IMR-90 (cell line): ENCODE results near the gene HOGA1. TPM values are rescaled to one million over a fixed set of nuclear protein-coding genes. Genes with fewer than 3 reads are reported as not detected.

Experiments used
- ATAC-seq: fragments of 200-7000 bp; cut with Tn5 transposase; 2 replicates; pipeline ENCODE4 v1.9.1; 2020; ENCODE audit warnings: low read depth, mild to moderate bottlenecking, moderate library complexity
- BruUV-seq: library from RNA; stranded (reverse); fragments of 400-500 nt; replicated peaks from 2 replicates; lab custom pipeline; 2021; lab: Mats Ljungman, UMichigan
- CTCF ChIA-PET: fragments of 300-600 bp; formaldehyde crosslinking; extraction: SDS; loops from one replicate; lab custom pipeline; 2021; ENCODE audit warnings: antibody characterized with exemption; lab: Yijun Ruan, JAX
- POLR2A ChIA-PET: fragments of 300-600 bp; sonication (Branson Sonifier 250); formaldehyde crosslinking; loops from one replicate; lab custom pipeline; 2022; ENCODE audit warnings: antibody characterized with exemption; ENCODE audit not compliant: unreplicated experiment; lab: Charles Lee
- DNase-seq: peaks from one replicate; pipeline ENCODE4 v3.0.0; 2013
- H2AFZ ChIP-seq: replicated peaks from 2 replicates; pipeline ENCODE3; 2013; ENCODE audit warnings: low read length, mild to moderate bottlenecking; ENCODE audit not compliant: poor library complexity
- H2AK5ac ChIP-seq: 2 replicates; pipeline ENCODE4 v1.6.1; 2013; ENCODE audit warnings: low read depth, low read length, inconsistent platforms
- H2AK9ac ChIP-seq: replicated peaks from 2 replicates; pipeline ENCODE3; 2013; ENCODE audit warnings: mild to moderate bottlenecking, low read depth, low read length, moderate library complexity; ENCODE audit not compliant: poor library complexity
- H2BK120ac ChIP-seq: 2 replicates; pipeline ENCODE4 v1.6.1; 2013; ENCODE audit warnings: low read depth, low read length, inconsistent platforms
- H2BK15ac ChIP-seq: 3 replicates; pipeline ENCODE4 v1.6.1; 2013; ENCODE audit warnings: low read depth, low read length, inconsistent platforms
- H2BK20ac ChIP-seq: 2 replicates; pipeline ENCODE4 v1.6.1; 2013; ENCODE audit warnings: low read depth, mild to moderate bottlenecking, inconsistent platforms, low read length, moderate library complexity
- H2BK5ac ChIP-seq: 2 replicates; pipeline ENCODE4 v1.6.1; 2013; ENCODE audit warnings: mild to moderate bottlenecking, low read depth, low read length, inconsistent platforms; ENCODE audit not compliant: poor library complexity, severe bottlenecking
- H3K14ac ChIP-seq: replicated peaks from 2 replicates; pipeline ENCODE4 v1.6.1; 2013; ENCODE audit warnings: low read depth, low read length, inconsistent platforms
- H3K18ac ChIP-seq: 2 replicates; pipeline ENCODE4 v1.6.1; 2013; ENCODE audit warnings: low read depth, low read length, control low read depth
- H3K23ac ChIP-seq: 2 replicates; pipeline ENCODE4 v1.6.1; 2013; ENCODE audit warnings: low read depth, low read length, inconsistent platforms
- H3K27ac ChIP-seq: 2 replicates; pipeline ENCODE4 v1.5.1; 2013; ENCODE audit warnings: mild to moderate bottlenecking, control low read depth, low read length; ENCODE audit not compliant: insufficient read depth
- H3K27me3 ChIP-seq: 2 replicates; pipeline ENCODE4 v1.6.1; 2013; ENCODE audit warnings: low read length; ENCODE audit not compliant: control insufficient read depth, insufficient read depth
- H3K36me3 ChIP-seq: 2 replicates; pipeline ENCODE4 v1.6.1; 2013; ENCODE audit warnings: low read length, mixed read lengths; ENCODE audit not compliant: control insufficient read depth, insufficient read depth
- H3K4ac ChIP-seq: 2 replicates; pipeline ENCODE4 v1.6.1; 2013; ENCODE audit warnings: low read depth, low read length, inconsistent platforms
- H3K4me1 ChIP-seq: 2 replicates; pipeline ENCODE4 v1.6.1; 2013; ENCODE audit warnings: low read length, mixed read lengths; ENCODE audit not compliant: control insufficient read depth, insufficient read depth
- H3K4me2 ChIP-seq: 2 replicates; pipeline ENCODE4 v1.6.1; 2013; ENCODE audit warnings: low read depth, mild to moderate bottlenecking, control low read depth, low read length, moderate library complexity
- H3K4me3 ChIP-seq: 2 replicates; pipeline ENCODE4 v1.5.1; 2013; ENCODE audit warnings: low read depth, mild to moderate bottlenecking, control low read depth, low read length, moderate library complexity; ENCODE audit not compliant: insufficient read depth
- H3K56ac ChIP-seq: 2 replicates; pipeline ENCODE4 v1.6.1; 2013; ENCODE audit warnings: low read length, inconsistent platforms; ENCODE audit not compliant: insufficient read depth; ENCODE audit errors: extremely low read depth
- H3K79me1 ChIP-seq, 2 experiments: 2 replicates each; pipeline ENCODE4 v1.6.1; 2013; ENCODE audit warnings: low read length in 2 of 2, inconsistent platforms in 1 of 2, low read depth in 1 of 2
- H3K9ac ChIP-seq: 2 replicates; pipeline ENCODE4 v1.6.1; 2013; ENCODE audit warnings: low read depth, low read length, control low read depth
- H3K9me1 ChIP-seq: 2 replicates; pipeline ENCODE4 v1.6.1; 2013; ENCODE audit warnings: low read length, inconsistent platforms; ENCODE audit not compliant: insufficient read depth
- H3K9me3 ChIP-seq: 2 replicates; pipeline ENCODE4 v1.6.1; 2013; ENCODE audit warnings: low read length; ENCODE audit not compliant: control insufficient read depth, insufficient read depth
- H4K20me1 ChIP-seq: 2 replicates; pipeline ENCODE4 v1.6.1; 2013; ENCODE audit warnings: low read length, inconsistent platforms; ENCODE audit not compliant: insufficient read depth
- H4K5ac ChIP-seq: 2 replicates; pipeline ENCODE4 v1.6.1; 2013; ENCODE audit warnings: mild to moderate bottlenecking, low read depth, low read length, control low read depth
- H4K8ac ChIP-seq, 2 experiments: 2 replicates each; pipeline ENCODE4 v1.6.1; 2013; ENCODE audit warnings: low read depth in 2 of 2, low read length in 2 of 2, control low read depth in 1 of 2, inconsistent platforms in 1 of 2
- H4K91ac ChIP-seq: 2 replicates; pipeline ENCODE4 v1.6.1; 2013; ENCODE audit warnings: low read depth, low read length, inconsistent platforms; ENCODE audit not compliant: insufficient read depth
- BHLHE40 ChIP-seq: fragments of 150-350 bp; IDR thresholded peaks from 2 replicates; pipeline ENCODE4 v1.6.1; 2016; ENCODE audit warnings: mild to moderate bottlenecking, low read depth, low read length
- CEBPB ChIP-seq: IDR thresholded peaks from 2 replicates; pipeline ENCODE4 v1.6.1; 2012; ENCODE audit warnings: low read depth, low read length, improper control_type of control experiment
- CHD1 ChIP-seq: IDR thresholded peaks from 2 replicates; pipeline ENCODE4 v1.6.1; 2012; ENCODE audit warnings: low read depth, low read length, improper control_type of control experiment
- FOS ChIP-seq: fragments of 150-350 bp; IDR thresholded peaks from 2 replicates; pipeline ENCODE4 v1.6.1; 2016; ENCODE audit warnings: low read depth, low read length
- MAFK ChIP-seq: IDR thresholded peaks from 2 replicates; pipeline ENCODE4 v1.6.1; 2012; ENCODE audit warnings: low read depth, low read length, improper control_type of control experiment
- MAZ ChIP-seq: IDR thresholded peaks from 2 replicates; pipeline ENCODE4 v1.6.1; 2012; ENCODE audit warnings: low read depth, mild to moderate bottlenecking, low read length, improper control_type of control experiment, moderate library complexity, borderline replicate concordance
- MXI1 ChIP-seq: IDR thresholded peaks from 2 replicates; pipeline ENCODE4 v1.6.1; 2012; ENCODE audit warnings: low read depth, mild to moderate bottlenecking, low read length, moderate library complexity, borderline replicate concordance
- NFE2L2 ChIP-seq: fragments of 150-350 bp; IDR thresholded peaks from 2 replicates; pipeline ENCODE4 v1.6.1; 2016; ENCODE audit warnings: low read depth, mild to moderate bottlenecking, low read length
- POLR2A ChIP-seq: IDR thresholded peaks from 2 replicates; pipeline ENCODE4 v1.6.1; 2012; ENCODE audit warnings: mild to moderate bottlenecking, low read depth, low read length
- RAD21 ChIP-seq: IDR thresholded peaks from 2 replicates; pipeline ENCODE4 v1.6.1; 2012; ENCODE audit warnings: low read length, improper control_type of control experiment
- RCOR1 ChIP-seq: IDR thresholded peaks from 2 replicates; pipeline ENCODE4 v1.6.1; 2012; ENCODE audit warnings: mild to moderate bottlenecking, low read length, improper control_type of control experiment; ENCODE audit not compliant: insufficient replicate concordance
- RFX5 ChIP-seq: IDR thresholded peaks from 2 replicates; pipeline ENCODE4 v1.8.0; 2012; ENCODE audit warnings: low read depth, mild to moderate bottlenecking, low read length, moderate library complexity
- SMC3 ChIP-seq: fragments of 150-350 bp; IDR thresholded peaks from 2 replicates; pipeline ENCODE4 v1.6.1; 2016; ENCODE audit warnings: low read depth, mild to moderate bottlenecking, antibody characterized with exemption, low read length, moderate library complexity
- WGBS, 2 experiments: methylation state at CpG; one replicate each; pipeline versions ENCODE4 v1.1.5 to v1.1.7; 2013; ENCODE audit warnings: missing lambda C conversion rate in 2 of 2; ENCODE audit not compliant: insufficient read length in 1 of 2; ENCODE audit errors: extremely low coverage in 2 of 2; 5-methylcytosine and 5-hydroxymethylcytosine counted together
- dilution Hi-C: fragments of 300-500 bp; cut with HindIII; formaldehyde crosslinking; loops from one replicate; pipeline ENCODE4 v1.14.3; 2018; ENCODE audit warnings: low sequenced_read_pairs; ENCODE audit not compliant: unreplicated experiment
- in situ Hi-C: fragments of 300-500 bp; cut with MboI; formaldehyde crosslinking; loops from 3 replicates; pipeline ENCODE4 v1.14.3; 2019; ENCODE audit warnings: low sequenced_read_pairs, inconsistent platforms, mixed read lengths
- intact Hi-C: fragments of 100-400 bp; cut with micrococcal nuclease; formaldehyde crosslinking; loops from 2 replicates; pipeline ENCODE4 v1.10.0; 2022
- polyA plus RNA-seq, 3 experiments: library from polyadenylated mRNA; depleted of rRNA; stranded (reverse); fragments of >200 nt; gene quantifications; 2 replicates each; pipeline ENCODE4 v1.2.3, GENCODE V29; 2012; ENCODE audit warnings: low replicate concordance in 1 of 3
- total RNA-seq: library from RNA; depleted of rRNA; stranded (reverse); fragments of >200 nt; gene quantifications from 2 replicates; pipeline ENCODE4 v1.2.3, GENCODE V29; 2012
- TF ChIP-seq, protein P1 (sequence below): fragments of 150-350 bp; IDR thresholded peaks from 2 replicates; pipeline ENCODE4 v1.6.1; 2017; ENCODE audit warnings: mild to moderate bottlenecking, antibody characterized with exemption, low read length, low read depth
- TF ChIP-seq, protein P2 (sequence below): conservative IDR thresholded peaks from 2 replicates; pipeline ENCODE4 v1.5.1; 2012; ENCODE audit warnings: mild to moderate bottlenecking, low read depth, low read length, improper control_type of control experiment
- TF ChIP-seq, protein P3 (sequence below): fragments of 150-350 bp; IDR thresholded peaks from 2 replicates; pipeline ENCODE4 v1.6.1; 2016; ENCODE audit warnings: low read depth, mild to moderate bottlenecking, low read length, moderate library complexity, borderline replicate concordance

HOGA1 gene
- total and polyA plus RNA-seq, 2 of the 4 experiments (the other 2 are of a cell fraction): 0.36 to 0.41 TPM

GRCh38 chr10:97618285-97618684 is 34.1 kb downstream of the HOGA1 start:
- Histone ChIP-seq H2BK120ac (no peak overlapping the region), H3K4me1 (no peaks in the 10 kb centered on the region), H3K36me3 (peaks cover 5% of the 10 kb centered on the region), H4K8ac (no peak overlapping the region), H3K9me1 (no peaks in the 10 kb centered on the region; the same call in 1 of the 2 replicates), H3K79me1 (no peaks in the 10 kb centered on the region), H3K14ac (no peak overlapping the region), H3K9me3 (no peaks in the 10 kb centered on the region), H4K20me1 (no peaks in the 10 kb centered on the region), H2AFZ (no peak overlapping the region), H3K4me2 (no peak overlapping the region), H3K4ac (no peak overlapping the region), H2BK5ac (no peak overlapping the region), H4K91ac (no peak overlapping the region), H2BK20ac (no peak overlapping the region), H3K27ac (no peak overlapping the region), H3K4me3 (no peak overlapping the region), H2AK9ac (no peak overlapping the region), H3K56ac (no peak overlapping the region), H3K9ac (no peak overlapping the region), H3K18ac (no peak overlapping the region), H3K23ac (no peak overlapping the region), H2AK5ac (no peak overlapping the region), H2BK15ac (no peak overlapping the region), H3K27me3 (no peaks in the 10 kb centered on the region), H4K5ac (no peak overlapping the region)
- no CpG with 5 or more reads among the region's 4 CpGs for WGBS, 2 experiments
- intact Hi-C loops (no loop called here), dilution Hi-C loops (no loop called here), in situ Hi-C loops (no loop called here)
- CTCF ChIA-PET: no interaction called here
- TF ChIP-seq, protein P1, sequence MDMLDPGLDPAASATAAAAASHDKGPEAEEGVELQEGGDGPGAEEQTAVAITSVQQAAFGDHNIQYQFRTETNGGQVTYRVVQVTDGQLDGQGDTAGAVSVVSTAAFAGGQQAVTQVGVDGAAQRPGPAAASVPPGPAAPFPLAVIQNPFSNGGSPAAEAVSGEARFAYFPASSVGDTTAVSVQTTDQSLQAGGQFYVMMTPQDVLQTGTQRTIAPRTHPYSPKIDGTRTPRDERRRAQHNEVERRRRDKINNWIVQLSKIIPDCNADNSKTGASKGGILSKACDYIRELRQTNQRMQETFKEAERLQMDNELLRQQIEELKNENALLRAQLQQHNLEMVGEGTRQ: no peak
- TF ChIP-seq FOS: no peak
- no peak for TF ChIP-seq BHLHE40
- TF ChIP-seq, protein P2, sequence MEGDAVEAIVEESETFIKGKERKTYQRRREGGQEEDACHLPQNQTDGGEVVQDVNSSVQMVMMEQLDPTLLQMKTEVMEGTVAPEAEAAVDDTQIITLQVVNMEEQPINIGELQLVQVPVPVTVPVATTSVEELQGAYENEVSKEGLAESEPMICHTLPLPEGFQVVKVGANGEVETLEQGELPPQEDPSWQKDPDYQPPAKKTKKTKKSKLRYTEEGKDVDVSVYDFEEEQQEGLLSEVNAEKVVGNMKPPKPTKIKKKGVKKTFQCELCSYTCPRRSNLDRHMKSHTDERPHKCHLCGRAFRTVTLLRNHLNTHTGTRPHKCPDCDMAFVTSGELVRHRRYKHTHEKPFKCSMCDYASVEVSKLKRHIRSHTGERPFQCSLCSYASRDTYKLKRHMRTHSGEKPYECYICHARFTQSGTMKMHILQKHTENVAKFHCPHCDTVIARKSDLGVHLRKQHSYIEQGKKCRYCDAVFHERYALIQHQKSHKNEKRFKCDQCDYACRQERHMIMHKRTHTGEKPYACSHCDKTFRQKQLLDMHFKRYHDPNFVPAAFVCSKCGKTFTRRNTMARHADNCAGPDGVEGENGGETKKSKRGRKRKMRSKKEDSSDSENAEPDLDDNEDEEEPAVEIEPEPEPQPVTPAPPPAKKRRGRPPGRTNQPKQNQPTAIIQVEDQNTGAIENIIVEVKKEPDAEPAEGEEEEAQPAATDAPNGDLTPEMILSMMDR: no peak
- no peak for TF ChIP-seq NFE2L2
- TF ChIP-seq MAZ: no peak
- TF ChIP-seq MXI1: no peak
- no peak for TF ChIP-seq CHD1
- no peak for TF ChIP-seq POLR2A
- TF ChIP-seq MAFK: no peak
- TF ChIP-seq, protein P3, sequence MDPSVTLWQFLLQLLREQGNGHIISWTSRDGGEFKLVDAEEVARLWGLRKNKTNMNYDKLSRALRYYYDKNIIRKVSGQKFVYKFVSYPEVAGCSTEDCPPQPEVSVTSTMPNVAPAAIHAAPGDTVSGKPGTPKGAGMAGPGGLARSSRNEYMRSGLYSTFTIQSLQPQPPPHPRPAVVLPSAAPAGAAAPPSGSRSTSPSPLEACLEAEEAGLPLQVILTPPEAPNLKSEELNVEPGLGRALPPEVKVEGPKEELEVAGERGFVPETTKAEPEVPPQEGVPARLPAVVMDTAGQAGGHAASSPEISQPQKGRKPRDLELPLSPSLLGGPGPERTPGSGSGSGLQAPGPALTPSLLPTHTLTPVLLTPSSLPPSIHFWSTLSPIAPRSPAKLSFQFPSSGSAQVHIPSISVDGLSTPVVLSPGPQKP: no peak
- TF ChIP-seq CEBPB: no peak
- no peak for TF ChIP-seq RCOR1
- TF ChIP-seq SMC3: no peak
- TF ChIP-seq RAD21: no peak
- TF ChIP-seq RFX5: no peak
- ATAC-seq (no peak), DNase-seq (no peak)
- BruUV-seq: no TSS peak
- POLR2A ChIA-PET: no interaction called here
